ENCODE results near the gene PRAF2.

DNA sequence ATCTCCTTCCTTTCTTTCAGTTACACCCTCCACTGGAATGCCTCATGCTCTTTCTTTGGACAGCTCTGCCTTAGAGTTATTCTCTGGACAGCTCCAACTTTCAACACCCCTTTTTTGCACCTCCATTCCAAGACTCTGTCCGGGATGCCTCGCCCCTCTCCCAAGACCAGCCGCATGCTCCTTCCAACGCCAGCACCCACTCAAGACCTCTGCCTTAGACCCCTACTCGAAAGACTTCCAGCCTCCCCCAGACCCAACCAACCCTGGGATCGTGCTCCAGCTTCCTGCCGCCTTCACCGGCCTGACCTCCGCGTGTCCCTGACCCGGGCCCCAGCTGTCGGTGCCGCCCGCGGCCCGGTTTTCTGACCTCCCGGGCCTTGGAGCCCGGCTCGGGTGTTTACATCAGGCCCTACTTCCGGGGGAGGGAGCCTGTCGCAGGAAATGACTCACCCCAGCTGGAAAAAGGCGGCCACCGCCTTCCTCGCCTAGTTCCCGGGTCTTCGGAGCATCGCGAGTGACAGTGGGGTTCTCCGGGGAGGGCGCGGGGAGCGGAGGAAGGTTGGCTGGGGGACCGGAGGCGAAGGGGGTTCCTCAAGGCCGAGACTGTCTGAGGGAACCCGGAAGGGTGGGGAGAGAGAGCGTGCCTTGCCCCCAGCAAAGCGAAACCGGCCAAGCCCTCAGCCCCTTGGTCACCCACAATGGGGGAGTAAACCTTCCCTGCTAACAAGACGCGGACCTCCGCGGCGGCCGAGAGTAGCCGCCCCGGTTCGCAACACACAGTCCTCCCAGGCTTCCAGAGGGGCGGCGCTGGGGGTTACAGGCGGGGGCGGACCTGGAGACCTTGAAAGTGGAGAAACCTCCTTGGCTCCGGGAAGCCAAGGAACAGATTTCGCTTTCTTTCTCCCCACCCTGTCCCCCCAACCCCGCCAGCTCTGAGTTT lies 6.0 kb upstream of the PRAF2 start, which contains the start of gene WDR45:
- TF ChIP-seq, protein P1, sequence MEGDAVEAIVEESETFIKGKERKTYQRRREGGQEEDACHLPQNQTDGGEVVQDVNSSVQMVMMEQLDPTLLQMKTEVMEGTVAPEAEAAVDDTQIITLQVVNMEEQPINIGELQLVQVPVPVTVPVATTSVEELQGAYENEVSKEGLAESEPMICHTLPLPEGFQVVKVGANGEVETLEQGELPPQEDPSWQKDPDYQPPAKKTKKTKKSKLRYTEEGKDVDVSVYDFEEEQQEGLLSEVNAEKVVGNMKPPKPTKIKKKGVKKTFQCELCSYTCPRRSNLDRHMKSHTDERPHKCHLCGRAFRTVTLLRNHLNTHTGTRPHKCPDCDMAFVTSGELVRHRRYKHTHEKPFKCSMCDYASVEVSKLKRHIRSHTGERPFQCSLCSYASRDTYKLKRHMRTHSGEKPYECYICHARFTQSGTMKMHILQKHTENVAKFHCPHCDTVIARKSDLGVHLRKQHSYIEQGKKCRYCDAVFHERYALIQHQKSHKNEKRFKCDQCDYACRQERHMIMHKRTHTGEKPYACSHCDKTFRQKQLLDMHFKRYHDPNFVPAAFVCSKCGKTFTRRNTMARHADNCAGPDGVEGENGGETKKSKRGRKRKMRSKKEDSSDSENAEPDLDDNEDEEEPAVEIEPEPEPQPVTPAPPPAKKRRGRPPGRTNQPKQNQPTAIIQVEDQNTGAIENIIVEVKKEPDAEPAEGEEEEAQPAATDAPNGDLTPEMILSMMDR (IDR thresholded peaks at IDR 0.05 in 4 of 5, conservative IDR thresholded peaks at IDR 0.05 in 1 of 5): no peak
- TF ChIP-seq POLR2A (IDR thresholded peaks at IDR 0.05): peak; percentile 68 to 78

Measured in gastrocnemius medialis (tissue), 4 donors.